HL-60/S4 (cell line): ENCODE data around the gene R3HDM2.
"Not testable (repeated sequence)": the region's sequence is repeated elsewhere in the genome, so short reads cannot be mapped to it uniquely, and the experiment has no call there.

Source experiments
- in situ Hi-C: fragments of 300-500 bp; cut with MboI; formaldehyde crosslinking; loops from 2 replicates; pipeline ENCODE4 v1.14.3; 2022; ENCODE audit warnings: low sequenced_read_pairs

R3HDM2 gene

DNA sequence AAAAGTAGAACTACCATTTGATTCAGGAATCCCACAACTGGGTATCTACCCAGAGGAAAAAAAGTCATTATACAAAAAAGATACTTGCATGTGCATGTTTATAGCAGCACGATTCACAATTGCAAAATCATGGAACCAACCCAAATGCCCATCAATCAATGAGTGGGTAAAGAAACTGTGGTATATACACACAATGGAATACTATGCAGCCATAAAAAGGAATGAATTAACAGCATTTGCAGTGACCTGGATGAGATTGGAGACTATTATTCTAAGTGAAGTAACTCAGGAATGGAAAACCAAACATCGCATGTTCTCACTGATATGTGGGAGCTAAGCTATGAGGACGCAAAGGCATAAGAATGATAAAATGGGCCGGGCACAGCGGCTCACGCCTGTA is 154.6 kb downstream of the R3HDM2 start:
- in situ Hi-C loops = not testable (repeated sequence)

GRCh38 chr12:57273516-57273915 is 157.3 kb downstream of the R3HDM2 start:
- in situ Hi-C loops = no loop called here

GRCh38 chr12:57272337-57273151 is 158.3 kb downstream of the R3HDM2 start:
- in situ Hi-C loops = no loop called here

DNA sequence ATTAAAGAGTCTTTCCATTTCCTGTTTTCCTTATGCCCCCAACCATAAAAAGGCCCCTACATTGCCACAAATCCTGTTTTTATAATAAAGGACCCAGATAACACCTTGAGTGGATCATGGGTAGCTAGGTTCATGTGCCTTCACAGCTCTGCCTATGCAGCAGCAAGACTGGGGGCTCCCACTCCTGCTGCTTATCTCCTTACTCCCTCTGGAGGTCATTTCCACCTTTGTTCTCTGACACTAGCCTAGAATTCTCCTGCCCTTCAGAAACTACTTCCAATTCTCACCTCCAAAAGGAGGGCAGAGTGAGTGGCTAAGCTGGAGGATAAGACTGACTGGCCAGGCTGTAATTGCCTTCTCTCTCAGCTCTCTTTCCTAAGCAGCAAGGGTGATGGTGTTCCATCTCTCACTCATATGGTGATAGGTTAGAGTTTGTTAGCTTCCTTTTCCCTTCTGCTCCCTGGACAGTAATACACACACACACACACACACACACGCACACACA is 159.8 kb downstream of the R3HDM2 start:
- in situ Hi-C loops = no loop called here

- in situ Hi-C loops = loop anchor here (10.0 kb wide), 1 partner anchor 187 kb away; the partner anchor contains the start of genes GLI1 and INHBE
Observed at GRCh38 chr12:57268264-57268663, 162.6 kb downstream of the R3HDM2 start.

GRCh38 chr12:57266681-57267080 is 164.2 kb downstream of the R3HDM2 start:
- in situ Hi-C loops = loop anchor here (10.0 kb wide), 1 partner anchor 188 kb away; the partner anchor contains the start of genes GLI1 and INHBE

GRCh38 chr12:57263096-57263495 is 167.7 kb downstream of the R3HDM2 start:
- in situ Hi-C loops = loop anchor here (10.0 kb wide), 1 partner anchor 192 kb away; the partner anchor contains the start of genes GLI1 and INHBE

- in situ Hi-C loops = loop anchor here (10.0 kb wide), 1 partner anchor 193 kb away; the partner anchor contains the start of genes GLI1 and INHBE
Observed at GRCh38 chr12:57262126-57262822, 168.6 kb downstream of the R3HDM2 start.

GRCh38 chr12:57261428-57261865 is 169.4 kb downstream of the R3HDM2 start:
- in situ Hi-C loops = loop anchor here (10.0 kb wide), 1 partner anchor 193 kb away; the partner anchor contains the start of genes GLI1 and INHBE

DNA sequence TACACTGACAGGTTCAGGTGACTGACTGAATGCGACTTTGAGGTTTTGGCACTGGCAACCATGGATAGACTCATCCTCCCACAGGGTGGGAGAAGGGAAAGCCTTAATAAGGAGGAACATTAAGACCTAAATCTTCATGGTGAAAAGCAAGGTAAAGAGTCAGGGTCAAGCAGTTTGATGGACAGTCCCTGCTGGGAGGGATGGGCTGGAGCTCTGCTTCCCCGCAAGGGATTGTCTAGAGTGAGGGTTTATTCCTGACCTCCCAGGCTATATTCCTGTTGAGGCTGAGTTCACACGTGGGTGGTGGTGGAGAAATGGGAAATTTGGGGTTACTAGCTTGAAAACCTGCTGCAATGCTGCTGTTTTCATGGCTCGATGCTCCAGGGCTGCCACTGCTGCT is 170.5 kb downstream of the R3HDM2 start:
- in situ Hi-C loops = loop anchor here (10.0 kb wide), 1 partner anchor 194 kb away; the partner anchor contains the start of genes GLI1 and INHBE

GRCh38 chr12:57258977-57259970 is 171.6 kb downstream of the R3HDM2 start:
- in situ Hi-C loops = no loop called here

DNA sequence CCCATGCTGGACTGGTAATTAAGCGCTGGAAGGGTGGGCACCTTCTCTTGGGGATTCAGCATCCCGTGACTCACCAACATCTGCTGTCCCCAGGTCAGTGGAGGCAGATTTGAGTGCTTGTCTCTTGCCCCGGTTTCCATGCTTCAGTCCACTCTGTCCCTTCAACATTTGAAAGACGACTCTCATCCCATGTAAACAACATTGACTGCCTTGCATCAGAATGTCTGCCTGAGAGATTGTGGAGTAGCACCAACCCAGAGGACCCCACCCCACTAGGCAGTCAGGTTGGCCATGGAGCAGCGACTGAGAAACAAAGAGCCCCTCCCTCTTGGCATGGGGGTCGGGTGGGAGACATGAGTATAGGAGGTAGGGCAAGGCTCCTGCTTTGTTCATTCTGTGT is 174.9 kb downstream of the R3HDM2 start:
- in situ Hi-C loops = no loop called here

DNA sequence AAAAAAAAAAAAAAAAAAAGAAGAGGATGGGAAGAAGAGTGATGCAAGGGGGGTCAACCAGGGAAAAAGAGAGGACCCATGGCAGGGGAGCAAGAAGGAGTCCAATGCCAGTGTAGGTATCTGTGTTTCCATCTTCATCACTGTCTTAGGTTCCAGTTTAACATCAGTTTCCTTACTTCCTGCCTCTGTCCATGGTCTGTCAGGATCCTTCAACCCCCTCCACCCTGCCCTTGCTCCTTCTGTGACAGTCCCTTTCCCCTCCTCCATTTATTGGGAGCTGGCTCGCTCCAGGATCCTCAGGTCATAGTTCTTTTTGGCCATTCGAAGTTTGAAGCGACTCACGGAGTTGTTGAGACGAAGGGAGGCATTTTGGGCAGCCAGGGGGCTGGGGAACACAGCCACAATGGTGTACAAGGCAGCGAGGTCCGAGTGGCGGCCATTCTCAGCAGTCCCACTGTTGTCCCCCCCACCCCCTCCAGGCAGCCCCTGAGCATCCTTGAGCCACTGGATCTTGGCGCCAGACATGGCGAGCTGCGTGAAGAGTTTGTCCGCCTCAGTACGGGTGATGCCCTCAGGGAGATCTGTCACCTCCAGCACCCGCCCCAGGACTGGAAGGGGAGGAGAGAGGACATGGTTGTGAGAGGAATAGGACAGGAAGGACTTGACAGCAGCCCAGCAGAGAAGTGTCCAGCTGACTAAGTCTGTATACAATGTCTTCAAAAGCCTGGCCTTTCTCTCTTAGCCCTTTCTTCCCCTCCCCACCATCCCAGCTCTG is 176.2 kb downstream of the R3HDM2 start:
- in situ Hi-C loops = no loop called here

DNA sequence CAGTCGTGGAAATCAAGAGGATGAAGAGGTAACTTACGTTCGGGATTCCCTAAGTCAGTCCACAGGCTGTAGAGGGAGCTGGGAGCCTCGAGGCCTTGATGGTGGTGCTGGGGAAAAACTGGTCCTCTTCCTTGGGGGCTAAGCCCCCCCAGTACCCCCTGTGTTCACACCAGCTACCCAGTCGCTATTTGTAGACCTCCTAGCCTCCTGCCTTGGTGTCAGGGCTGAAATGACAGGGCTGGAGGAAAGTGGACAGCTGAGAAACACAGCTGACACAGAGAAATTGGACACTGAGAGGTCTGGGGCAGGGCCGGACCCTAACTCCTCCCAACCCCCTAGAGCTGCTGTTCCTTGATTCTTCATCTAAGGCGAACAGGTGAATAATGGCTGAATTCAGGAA is 179.9 kb downstream of the R3HDM2 start, which contains the start of gene STAC3:
Gene STAC3 (minus strand): TSS at position 232 of the 400 bp plus-strand sequence. CDS start 1,551 bp downstream, outside the sequence.
- in situ Hi-C loops = no loop called here

DNA sequence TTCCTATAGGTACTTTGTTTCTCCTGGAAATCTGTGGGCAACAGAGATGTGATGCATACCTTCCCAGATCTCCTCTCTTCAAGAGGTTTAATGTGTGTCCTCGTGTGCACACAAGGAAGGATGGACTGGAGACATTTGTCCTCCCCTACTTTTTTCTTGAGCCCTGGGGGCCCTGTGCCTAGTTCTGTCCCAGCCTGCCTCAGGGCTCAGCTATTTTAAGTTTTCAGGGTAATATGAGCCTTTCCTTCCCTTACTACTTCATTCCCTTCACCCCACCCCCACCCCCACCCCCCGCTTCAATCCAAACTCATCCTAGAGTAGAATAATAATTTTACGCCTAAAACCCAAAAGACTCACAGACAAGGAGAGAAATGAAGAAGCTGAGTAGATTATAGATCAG is 180.3 kb downstream of the R3HDM2 start:
- in situ Hi-C loops = no loop called here

DNA sequence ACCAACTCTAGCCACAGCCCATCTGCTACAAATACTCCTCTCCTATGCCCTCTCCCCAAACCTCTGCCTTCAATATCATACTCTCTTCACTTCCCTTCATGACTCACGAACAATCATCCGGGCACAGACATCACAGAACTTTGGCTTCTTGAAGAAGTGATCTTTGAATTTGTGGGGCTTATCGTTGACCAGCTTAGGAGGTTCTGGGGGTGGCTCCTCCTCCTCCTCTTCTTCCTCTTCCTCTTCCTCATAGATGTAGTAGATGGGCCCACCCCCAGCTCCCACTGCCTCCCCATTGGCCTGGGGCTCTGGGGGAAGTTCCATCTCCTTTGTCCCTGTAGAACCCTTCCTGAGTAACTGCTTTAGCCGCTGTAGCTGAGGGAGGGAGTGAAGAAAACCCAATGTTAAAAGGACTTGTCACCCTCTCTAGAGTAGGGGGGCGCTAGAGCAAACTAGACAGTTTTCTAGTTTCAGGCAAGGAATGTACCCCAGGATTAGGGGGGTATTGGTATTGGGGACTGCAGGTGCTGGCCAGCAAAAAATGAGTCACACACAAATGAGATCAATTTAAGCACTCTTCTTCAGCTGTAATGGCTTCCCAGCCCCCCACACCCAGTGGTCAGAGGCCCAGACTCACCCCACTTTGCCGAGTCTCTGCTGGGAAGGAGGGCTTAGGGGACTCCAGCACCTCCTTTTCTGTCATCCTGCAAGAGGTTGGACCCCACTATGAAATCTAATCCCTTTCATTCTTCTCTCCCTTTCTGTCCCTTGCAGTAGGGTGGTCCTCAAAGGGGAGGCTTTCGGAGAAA is 181.7 kb downstream of the R3HDM2 start:
- in situ Hi-C loops = no loop called here

DNA sequence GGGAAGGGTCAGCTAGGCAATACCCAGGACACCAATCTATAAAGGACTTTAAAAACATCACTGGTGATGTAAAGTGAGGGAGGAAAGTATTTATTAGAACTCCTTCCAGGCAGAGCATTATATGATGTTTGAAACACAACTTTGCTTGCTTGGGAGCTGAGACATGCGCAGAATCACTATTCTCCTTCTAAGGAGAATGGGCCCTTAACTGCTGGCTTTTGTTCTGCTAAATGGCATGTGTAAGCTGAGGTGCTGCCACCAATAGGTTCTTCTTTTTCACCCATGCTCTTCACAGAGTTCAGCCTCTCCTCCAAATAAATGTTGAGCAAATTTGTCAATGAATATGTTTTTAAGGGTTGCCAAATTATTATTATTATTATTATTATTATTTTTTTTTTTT is 183.8 kb downstream of the R3HDM2 start:
- in situ Hi-C loops = no loop called here

- in situ Hi-C loops = no loop called here
Observed at GRCh38 chr12:57244312-57244696, 186.5 kb downstream of the R3HDM2 start.
